Measurements from ENCODE around the gene CEND1.

- TF ChIP-seq SUZ12 (IDR thresholded peaks at IDR 0.05; ENCODE audit: extremely low read depth, insufficient read depth, insufficient read length) (no peak), YY1 (IDR thresholded peaks at IDR 0.05; ENCODE audit: insufficient read depth, insufficient read length) (no peak)
These were observed 38.0 kb upstream of the CEND1 start, which contains the start of gene CRACR2B for GRCh38 chr11:827897-828192.

All from NT2/D1 (cell line).